Upper lobe of left lung (tissue), 4 donors: Measurements from ENCODE around the gene RBBP5.

Experiments used
- POLR2A ChIP-seq, 4 donors: fragments of 450-650 bp; IDR thresholded peaks; one replicate each; pipeline ENCODE4 v1.5.1; 2016 to 2017; ENCODE audit warnings: antibody characterized with exemption in 4 of 4, mild to moderate bottlenecking in 2 of 4
- POLR2AphosphoS5 ChIP-seq, 2 donors: sonication (generic); formaldehyde crosslinking; IDR thresholded peaks; one replicate each; pipeline ENCODE4 v1.5.1; 2017; ENCODE audit warnings: antibody characterized with exemption in 2 of 2
- TF ChIP-seq, protein P1 (sequence below), 6 experiments: fragments of 450-650 bp in 4 of 6; fragments of 200-600 bp in 2 of 6; sonication (generic) in 2 of 6; IDR thresholded peaks; one replicate each; pipeline ENCODE4 v1.5.1; 2016 to 2019; ENCODE audit warnings: antibody characterized with exemption in 6 of 6

DNA sequence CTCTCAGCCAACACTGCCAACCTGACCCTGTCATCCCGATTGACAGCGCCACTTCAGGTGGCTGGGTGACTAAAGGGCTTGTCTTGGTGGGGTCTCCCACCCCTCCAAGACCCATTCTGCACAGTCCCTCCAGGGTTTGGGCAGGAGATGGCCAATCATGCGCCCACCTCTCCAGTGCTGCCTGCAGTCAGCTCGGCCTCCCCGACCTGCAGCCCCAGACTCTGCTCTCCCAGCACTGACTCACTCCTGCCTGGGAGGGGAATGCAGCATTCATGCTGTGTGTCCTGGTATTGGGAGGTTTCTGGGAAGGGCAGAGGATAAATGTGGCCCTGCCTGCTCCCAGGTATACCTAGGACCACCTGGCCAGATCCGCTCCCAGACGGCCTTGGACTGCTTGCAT lies 47.3 kb downstream of the RBBP5 start:
- TF ChIP-seq, protein P1, sequence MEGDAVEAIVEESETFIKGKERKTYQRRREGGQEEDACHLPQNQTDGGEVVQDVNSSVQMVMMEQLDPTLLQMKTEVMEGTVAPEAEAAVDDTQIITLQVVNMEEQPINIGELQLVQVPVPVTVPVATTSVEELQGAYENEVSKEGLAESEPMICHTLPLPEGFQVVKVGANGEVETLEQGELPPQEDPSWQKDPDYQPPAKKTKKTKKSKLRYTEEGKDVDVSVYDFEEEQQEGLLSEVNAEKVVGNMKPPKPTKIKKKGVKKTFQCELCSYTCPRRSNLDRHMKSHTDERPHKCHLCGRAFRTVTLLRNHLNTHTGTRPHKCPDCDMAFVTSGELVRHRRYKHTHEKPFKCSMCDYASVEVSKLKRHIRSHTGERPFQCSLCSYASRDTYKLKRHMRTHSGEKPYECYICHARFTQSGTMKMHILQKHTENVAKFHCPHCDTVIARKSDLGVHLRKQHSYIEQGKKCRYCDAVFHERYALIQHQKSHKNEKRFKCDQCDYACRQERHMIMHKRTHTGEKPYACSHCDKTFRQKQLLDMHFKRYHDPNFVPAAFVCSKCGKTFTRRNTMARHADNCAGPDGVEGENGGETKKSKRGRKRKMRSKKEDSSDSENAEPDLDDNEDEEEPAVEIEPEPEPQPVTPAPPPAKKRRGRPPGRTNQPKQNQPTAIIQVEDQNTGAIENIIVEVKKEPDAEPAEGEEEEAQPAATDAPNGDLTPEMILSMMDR (IDR thresholded peaks at IDR 0.05): no peak
- TF ChIP-seq POLR2A (IDR thresholded peaks at IDR 0.05) (no peak), POLR2AphosphoS5 (IDR thresholded peaks at IDR 0.05) (no peak)
